ENCODE results near the gene POSTN.

The POSTN gene

DNA sequence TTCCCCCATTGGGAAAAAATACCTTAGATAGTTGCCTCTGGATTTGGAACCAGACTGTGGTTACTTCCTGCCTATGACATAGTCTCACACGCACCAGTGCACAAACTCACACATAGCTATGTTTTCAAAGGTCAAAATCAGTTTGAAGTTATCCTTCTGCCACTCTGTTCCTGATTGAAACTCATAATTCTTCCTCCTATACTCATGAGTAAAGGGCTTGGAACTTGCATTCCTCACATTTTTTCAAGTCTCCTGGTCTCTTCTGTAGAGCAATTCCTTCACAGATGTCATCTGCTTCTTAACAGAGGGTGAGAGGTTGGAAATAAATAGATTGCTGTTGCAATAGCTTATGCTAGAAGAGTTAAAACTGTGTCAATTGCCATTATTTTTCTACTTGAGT, 18.6 kb upstream of the POSTN start:
- no peak overlapping the region for H3K14ac ChIP-seq (ENCODE audit: low read length in 2 of 2)
- H3K18ac ChIP-seq (ENCODE audit: low read depth in 1 of 2, low read length in 2 of 2) = no peak overlapping the region
- no peaks in the 10 kb centered on the region for H3K9me3 ChIP-seq (ENCODE audit: control insufficient read depth, low read length)
- H2BK12ac ChIP-seq (ENCODE audit: low read length in 2 of 2) = no peak overlapping the region
- no peak overlapping the region for H4K8ac ChIP-seq (ENCODE audit: low read length)
- H3K36me3 ChIP-seq (ENCODE audit: control insufficient read depth in 1 of 2, insufficient read depth in 2 of 2, low read depth in 1 of 2, low read length in 2 of 2) = no peaks in the 10 kb centered on the region
- H2BK15ac ChIP-seq (ENCODE audit: low read depth, poor library complexity, severe bottlenecking) = no peak overlapping the region
- no peak overlapping the region for H3K4me3 ChIP-seq (ENCODE audit: insufficient read depth in 1 of 2, low read depth in 1 of 2, low read length in 2 of 2)
- no peaks in the 10 kb centered on the region for H3K79me1 ChIP-seq (replicated peaks; ENCODE audit: low read length, poor library complexity, severe bottlenecking)
- no peak overlapping the region for H2BK5ac ChIP-seq (ENCODE audit: low read depth, low read length, poor library complexity, severe bottlenecking)
- no peak overlapping the region for H2BK120ac ChIP-seq (ENCODE audit: low read depth, low read length)
- no peaks in the 10 kb centered on the region for H3K27me3 ChIP-seq (ENCODE audit: control insufficient read depth in 1 of 2, insufficient read depth in 1 of 2, low read length in 2 of 2)
- 4% methylated on average over 1 of the region's 1 CpG for WGBS
- H3K4me1 ChIP-seq (ENCODE audit: control insufficient read depth, insufficient read depth, low read depth, low read length) = peaks cover 2% of the 10 kb centered on the region
- H3K4me2 ChIP-seq (ENCODE audit: low read length, poor library complexity, severe bottlenecking) = peak overlapping the region; percentile 34
- no peak overlapping the region for H3K9ac ChIP-seq (ENCODE audit: low read length)
- peak overlapping the region; percentile 80 for H2AK5ac ChIP-seq (ENCODE audit: low read length, severe bottlenecking)
- peak overlapping the region; percentile 100 for H3K27ac ChIP-seq (ENCODE audit: low read length, poor library complexity, severe bottlenecking)
- H2AFZ ChIP-seq (ENCODE audit: low read depth, low read length) = no peak overlapping the region
- H4K91ac ChIP-seq (ENCODE audit: low read length) = no peak overlapping the region
- H3K4ac ChIP-seq (ENCODE audit: low read depth in 1 of 2, low read length in 2 of 2) = no peak overlapping the region
- peak; percentile 72 for DNase-seq
- no peak overlapping the region for H3K23ac ChIP-seq (ENCODE audit: low read length in 2 of 2)

DNA sequence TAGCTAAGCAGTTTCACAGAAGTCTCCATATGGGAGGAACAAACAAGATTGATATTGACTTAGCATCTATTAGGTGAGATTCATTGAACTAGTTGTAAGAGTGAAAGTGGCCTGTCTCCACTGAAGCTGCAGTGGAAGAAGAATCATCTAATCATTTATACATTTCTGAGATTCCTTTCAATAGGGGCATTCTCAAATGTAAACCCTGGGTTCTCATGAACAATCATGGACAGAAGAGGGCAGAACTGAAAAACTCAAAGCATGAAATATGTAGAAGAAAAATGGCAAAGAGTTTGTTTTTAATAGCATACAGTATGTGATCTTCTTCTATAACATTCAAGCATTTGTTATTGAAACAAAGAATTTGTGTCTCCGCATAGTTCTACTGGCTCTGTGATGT, 17.6 kb upstream of the POSTN start:
- no CpG with 5 or more reads among the region's 1 CpG for WGBS
- no peak overlapping the region for H3K4me3 ChIP-seq (ENCODE audit: insufficient read depth in 1 of 2, low read depth in 1 of 2, low read length in 2 of 2)
- no peak overlapping the region for H2BK120ac ChIP-seq (ENCODE audit: low read depth, low read length)
- H3K9ac ChIP-seq (ENCODE audit: low read length) = no peak overlapping the region
- no peak overlapping the region for H3K18ac ChIP-seq (ENCODE audit: low read depth in 1 of 2, low read length in 2 of 2)
- peak overlapping the region; percentile 49 for H3K27ac ChIP-seq (ENCODE audit: low read length, poor library complexity, severe bottlenecking)
- no peaks in the 10 kb centered on the region for H3K27me3 ChIP-seq (ENCODE audit: control insufficient read depth in 1 of 2, insufficient read depth in 1 of 2, low read length in 2 of 2)
- no peak overlapping the region for H3K4me2 ChIP-seq (ENCODE audit: low read length, poor library complexity, severe bottlenecking)
- H3K14ac ChIP-seq (ENCODE audit: low read length in 2 of 2) = no peak overlapping the region
- no peak overlapping the region for H2AK5ac ChIP-seq (ENCODE audit: low read length, severe bottlenecking)
- peak; percentile 12 for DNase-seq
- no peak overlapping the region for H4K8ac ChIP-seq (ENCODE audit: low read length)
- H3K36me3 ChIP-seq (ENCODE audit: control insufficient read depth in 1 of 2, insufficient read depth in 2 of 2, low read depth in 1 of 2, low read length in 2 of 2) = no peaks in the 10 kb centered on the region
- no peak overlapping the region for H2BK15ac ChIP-seq (ENCODE audit: low read depth, poor library complexity, severe bottlenecking)
- H3K4me1 ChIP-seq (ENCODE audit: control insufficient read depth, insufficient read depth, low read depth, low read length) = no peaks in the 10 kb centered on the region
- no peak overlapping the region for H2BK5ac ChIP-seq (ENCODE audit: low read depth, low read length, poor library complexity, severe bottlenecking)
- H2BK12ac ChIP-seq (ENCODE audit: low read length in 2 of 2) = no peak overlapping the region
- H4K91ac ChIP-seq (ENCODE audit: low read length) = no peak overlapping the region
- H3K9me3 ChIP-seq (ENCODE audit: control insufficient read depth, low read length) = no peaks in the 10 kb centered on the region
- H3K79me1 ChIP-seq (replicated peaks; ENCODE audit: low read length, poor library complexity, severe bottlenecking) = no peaks in the 10 kb centered on the region
- H3K23ac ChIP-seq (ENCODE audit: low read length in 2 of 2) = no peak overlapping the region
- H2AFZ ChIP-seq (ENCODE audit: low read depth, low read length) = no peak overlapping the region
- no peak overlapping the region for H3K4ac ChIP-seq (ENCODE audit: low read depth in 1 of 2, low read length in 2 of 2)

DNA sequence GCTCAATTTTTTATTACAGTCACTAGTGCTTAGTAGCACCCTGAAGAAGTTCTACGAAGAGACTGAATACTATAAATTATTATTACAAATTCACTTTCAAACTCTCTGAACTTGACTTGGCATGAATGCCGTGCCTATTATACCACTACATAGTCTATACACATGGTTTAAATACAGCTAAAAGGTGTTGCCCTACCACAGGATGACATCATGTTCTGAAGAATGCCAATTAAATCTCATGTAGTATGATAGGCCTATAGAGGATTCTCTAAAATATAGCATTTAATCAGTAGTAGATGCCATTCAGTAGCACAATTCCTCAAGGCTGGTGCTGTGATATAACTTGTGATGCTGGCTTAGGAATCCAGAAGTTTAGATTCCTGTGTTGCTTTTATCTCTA, 16.7 kb upstream of the POSTN start:
- 100% methylated on average over 2 of the region's 2 CpGs for WGBS
- Histone ChIP-seq H3K27ac (ENCODE audit: low read length, poor library complexity, severe bottlenecking) (no peak overlapping the region), H3K14ac (ENCODE audit: low read length in 2 of 2) (no peak overlapping the region), H3K4me2 (ENCODE audit: low read length, poor library complexity, severe bottlenecking) (no peak overlapping the region), H3K23ac (ENCODE audit: low read length in 2 of 2) (no peak overlapping the region), H2AK5ac (ENCODE audit: low read length, severe bottlenecking) (no peak overlapping the region), H2AFZ (ENCODE audit: low read depth, low read length) (no peak overlapping the region), H4K8ac (ENCODE audit: low read length) (no peak overlapping the region), H3K9me3 (ENCODE audit: control insufficient read depth, low read length) (no peaks in the 10 kb centered on the region), H4K91ac (ENCODE audit: low read length) (no peak overlapping the region), H3K27me3 (ENCODE audit: control insufficient read depth in 1 of 2, insufficient read depth in 1 of 2, low read length in 2 of 2) (no peaks in the 10 kb centered on the region), H2BK5ac (ENCODE audit: low read depth, low read length, poor library complexity, severe bottlenecking) (no peak overlapping the region), H3K4me3 (ENCODE audit: insufficient read depth in 1 of 2, low read depth in 1 of 2, low read length in 2 of 2) (no peak overlapping the region), H2BK120ac (ENCODE audit: low read depth, low read length) (no peak overlapping the region), H3K79me1 (replicated peaks; ENCODE audit: low read length, poor library complexity, severe bottlenecking) (no peaks in the 10 kb centered on the region), H2BK15ac (ENCODE audit: low read depth, poor library complexity, severe bottlenecking) (no peak overlapping the region), H3K18ac (ENCODE audit: low read depth in 1 of 2, low read length in 2 of 2) (no peak overlapping the region), H3K4ac (ENCODE audit: low read depth in 1 of 2, low read length in 2 of 2) (no peak overlapping the region), H3K4me1 (ENCODE audit: control insufficient read depth, insufficient read depth, low read depth, low read length) (no peaks in the 10 kb centered on the region), H3K9ac (ENCODE audit: low read length) (no peak overlapping the region), H2BK12ac (ENCODE audit: low read length in 2 of 2) (no peak overlapping the region), H3K36me3 (ENCODE audit: control insufficient read depth in 1 of 2, insufficient read depth in 2 of 2, low read depth in 1 of 2, low read length in 2 of 2) (no peaks in the 10 kb centered on the region)
- DNase-seq = no peak

DNA sequence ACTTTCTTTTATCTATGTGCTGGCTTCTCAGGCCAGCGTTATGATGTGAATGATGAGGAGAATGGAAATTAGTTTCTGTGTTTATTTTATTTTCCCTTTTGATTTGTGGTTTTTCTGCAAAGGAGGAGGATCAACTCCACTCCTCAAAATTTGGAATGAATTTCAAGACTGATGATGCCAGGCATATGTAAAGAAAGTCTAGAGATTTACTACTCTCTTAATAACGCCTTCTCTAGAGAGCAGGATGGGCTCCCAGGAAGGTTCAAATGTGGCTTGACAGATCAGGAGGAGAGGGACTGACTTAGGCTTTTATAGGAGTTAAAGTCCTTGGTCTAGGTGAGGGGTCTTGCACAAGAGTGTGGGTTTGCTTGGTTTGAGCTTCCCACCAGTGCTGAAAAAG, 15.1 kb upstream of the POSTN start:
- H3K36me3 ChIP-seq (ENCODE audit: control insufficient read depth in 1 of 2, insufficient read depth in 2 of 2, low read depth in 1 of 2, low read length in 2 of 2) = no peaks in the 10 kb centered on the region
- no peak overlapping the region for H3K4me3 ChIP-seq (ENCODE audit: insufficient read depth in 1 of 2, low read depth in 1 of 2, low read length in 2 of 2)
- H3K23ac ChIP-seq (ENCODE audit: low read length in 2 of 2) = no peak overlapping the region
- H2BK12ac ChIP-seq (ENCODE audit: low read length in 2 of 2) = no peak overlapping the region
- H3K14ac ChIP-seq (ENCODE audit: low read length in 2 of 2) = no peak overlapping the region
- H3K4me1 ChIP-seq (ENCODE audit: control insufficient read depth, insufficient read depth, low read depth, low read length) = no peaks in the 10 kb centered on the region
- no peak overlapping the region for H2BK5ac ChIP-seq (ENCODE audit: low read depth, low read length, poor library complexity, severe bottlenecking)
- no peak overlapping the region for H2BK120ac ChIP-seq (ENCODE audit: low read depth, low read length)
- H3K18ac ChIP-seq (ENCODE audit: low read depth in 1 of 2, low read length in 2 of 2) = peak overlapping the region in 1 of 2 experiments; percentile 40
- H2AK5ac ChIP-seq (ENCODE audit: low read length, severe bottlenecking) = peak overlapping the region; percentile 5
- no peaks in the 10 kb centered on the region for H3K9me3 ChIP-seq (ENCODE audit: control insufficient read depth, low read length)
- DNase-seq = no peak
- H3K79me1 ChIP-seq (replicated peaks; ENCODE audit: low read length, poor library complexity, severe bottlenecking) = no peaks in the 10 kb centered on the region
- no peak overlapping the region for H4K8ac ChIP-seq (ENCODE audit: low read length)
- no peaks in the 10 kb centered on the region for H3K27me3 ChIP-seq (ENCODE audit: control insufficient read depth in 1 of 2, insufficient read depth in 1 of 2, low read length in 2 of 2)
- H2BK15ac ChIP-seq (ENCODE audit: low read depth, poor library complexity, severe bottlenecking) = no peak overlapping the region
- 100% methylated on average over 2 of the region's 2 CpGs for WGBS
- no peak overlapping the region for H4K91ac ChIP-seq (ENCODE audit: low read length)
- no peak overlapping the region for H3K4ac ChIP-seq (ENCODE audit: low read depth in 1 of 2, low read length in 2 of 2)
- H2AFZ ChIP-seq (ENCODE audit: low read depth, low read length) = no peak overlapping the region
- H3K27ac ChIP-seq (ENCODE audit: low read length, poor library complexity, severe bottlenecking) = no peak overlapping the region
- H3K4me2 ChIP-seq (ENCODE audit: low read length, poor library complexity, severe bottlenecking) = no peak overlapping the region
- no peak overlapping the region for H3K9ac ChIP-seq (ENCODE audit: low read length)

Measured in mesenchymal stem cell (in vitro differentiated cells and primary cell).